GM12801 (cell line): ENCODE measurements around the gene ARHGEF9.

ENCODE experiments used
- TF ChIP-seq, protein P1 (sequence below): IDR thresholded peaks from one replicate; pipeline ENCODE4 v1.5.1; 2011; ENCODE audit warnings: control low read depth; ENCODE audit not compliant: insufficient read length; ENCODE audit errors: extremely low read depth

The ARHGEF9 gene

DNA sequence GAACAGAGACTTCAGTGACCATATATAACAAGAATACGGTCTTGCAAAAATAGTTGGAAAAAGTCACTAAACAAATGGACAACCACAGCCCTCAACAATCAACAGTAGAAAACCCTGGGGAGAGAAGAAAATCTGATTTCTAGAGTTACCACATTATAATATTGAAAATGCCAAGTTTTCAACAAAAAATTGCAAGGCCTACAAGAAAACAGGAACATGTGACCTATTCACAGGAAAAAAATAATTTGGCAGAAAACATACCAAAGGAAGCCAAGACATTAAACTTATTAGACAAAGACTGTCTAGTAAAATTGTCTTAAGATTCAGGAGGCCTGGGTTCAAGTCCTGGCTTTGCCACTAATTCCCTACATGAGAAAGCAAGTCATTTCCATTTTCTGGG, 64.7 kb downstream of the ARHGEF9 start:
- TF ChIP-seq, protein P1, sequence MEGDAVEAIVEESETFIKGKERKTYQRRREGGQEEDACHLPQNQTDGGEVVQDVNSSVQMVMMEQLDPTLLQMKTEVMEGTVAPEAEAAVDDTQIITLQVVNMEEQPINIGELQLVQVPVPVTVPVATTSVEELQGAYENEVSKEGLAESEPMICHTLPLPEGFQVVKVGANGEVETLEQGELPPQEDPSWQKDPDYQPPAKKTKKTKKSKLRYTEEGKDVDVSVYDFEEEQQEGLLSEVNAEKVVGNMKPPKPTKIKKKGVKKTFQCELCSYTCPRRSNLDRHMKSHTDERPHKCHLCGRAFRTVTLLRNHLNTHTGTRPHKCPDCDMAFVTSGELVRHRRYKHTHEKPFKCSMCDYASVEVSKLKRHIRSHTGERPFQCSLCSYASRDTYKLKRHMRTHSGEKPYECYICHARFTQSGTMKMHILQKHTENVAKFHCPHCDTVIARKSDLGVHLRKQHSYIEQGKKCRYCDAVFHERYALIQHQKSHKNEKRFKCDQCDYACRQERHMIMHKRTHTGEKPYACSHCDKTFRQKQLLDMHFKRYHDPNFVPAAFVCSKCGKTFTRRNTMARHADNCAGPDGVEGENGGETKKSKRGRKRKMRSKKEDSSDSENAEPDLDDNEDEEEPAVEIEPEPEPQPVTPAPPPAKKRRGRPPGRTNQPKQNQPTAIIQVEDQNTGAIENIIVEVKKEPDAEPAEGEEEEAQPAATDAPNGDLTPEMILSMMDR: no peak

DNA sequence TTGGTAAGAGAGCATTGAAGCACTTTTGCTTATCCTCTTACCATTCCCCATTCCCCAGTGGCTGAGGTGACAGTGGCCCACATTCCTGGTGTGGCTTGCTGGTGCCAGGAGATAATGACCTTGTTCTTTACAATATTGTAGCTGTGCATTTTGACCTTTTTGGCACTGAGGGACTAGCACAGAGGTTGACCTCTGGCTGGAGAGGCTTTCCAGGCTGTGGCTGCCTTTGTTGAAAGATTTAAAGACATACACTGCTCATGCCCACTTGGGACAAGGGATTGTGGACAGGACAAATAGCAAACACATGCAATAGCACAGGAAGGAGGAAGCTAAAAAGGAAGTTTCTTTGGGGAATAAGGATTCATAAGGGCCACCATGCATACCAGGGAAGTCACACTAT, 65.4 kb downstream of the ARHGEF9 start:
- TF ChIP-seq, protein P1: no peak

- TF ChIP-seq, protein P1: no peak
Measured at GRCh38 chrX:63718010-63718694, 66.9 kb downstream of the ARHGEF9 start.

DNA sequence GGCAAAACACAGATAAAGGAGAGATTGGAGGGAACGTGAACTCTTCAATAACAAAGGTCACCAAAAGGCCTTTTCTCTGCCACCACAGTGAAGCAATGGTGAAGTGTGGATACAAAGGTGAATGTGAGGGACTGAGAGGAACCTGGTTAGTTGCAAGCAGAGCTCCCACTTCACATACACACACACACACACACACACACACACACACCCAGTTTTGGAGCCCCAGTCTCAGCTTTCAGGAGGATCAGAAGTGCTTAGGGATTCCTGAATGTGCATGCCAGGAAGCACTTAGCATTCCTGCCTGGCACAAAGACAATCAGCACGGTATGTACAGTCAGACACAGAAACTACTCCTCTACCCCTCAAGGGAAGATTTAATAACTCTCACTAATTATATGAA, 71.5 kb downstream of the ARHGEF9 start:
- TF ChIP-seq, protein P1: no peak

DNA sequence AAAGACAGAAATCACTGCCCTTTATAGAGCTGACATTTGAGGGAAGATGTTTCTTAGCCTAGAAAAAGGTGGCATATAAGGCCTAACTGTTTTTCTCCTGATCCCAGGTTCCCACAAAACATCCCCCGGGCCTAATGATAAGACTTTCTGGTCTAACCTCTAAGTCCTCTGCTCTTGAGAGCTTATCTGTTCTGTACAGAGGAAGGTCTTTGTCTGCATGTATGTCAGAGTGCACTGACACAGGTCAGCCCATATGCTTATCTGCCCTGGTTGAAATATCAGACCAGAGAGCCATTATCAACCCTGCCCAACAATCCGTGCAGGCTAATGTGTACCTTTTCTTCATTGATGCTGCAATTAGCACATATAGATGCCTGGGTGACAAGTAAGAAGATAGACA, 76.2 kb downstream of the ARHGEF9 start:
- TF ChIP-seq, protein P1: no peak

GRCh38 chrX:63702556-63702955, 82.5 kb downstream of the ARHGEF9 start:
- TF ChIP-seq, protein P1: no peak

GRCh38 chrX:63686878-63687714, 97.9 kb downstream of the ARHGEF9 start:
- TF ChIP-seq, protein P1: no peak
